Karpas-422 (cell line): Measurements from ENCODE around the gene SNCA. TPM values are rescaled to one million over a fixed set of nuclear protein-coding genes. Genes with fewer than 3 reads are reported as not detected.

Experiments
- DNase-seq: peaks from one replicate; pipeline ENCODE4 v3.0.0-alpha.2; 2015
- H2AFZ ChIP-seq: fragments of 200-600 bp; sonication (generic); 2 replicates; pipeline ENCODE4 v1.6.1; 2014; ENCODE audit warnings: antibody characterized with exemption, low read length, mixed read lengths
- H3K27ac ChIP-seq: fragments of 200-600 bp; sonication (generic); 2 replicates; pipeline ENCODE4 v1.5.1; 2014; ENCODE audit warnings: mild to moderate bottlenecking, low read length, moderate library complexity
- H3K27me3 ChIP-seq: fragments of 200-600 bp; sonication (generic); 2 replicates; pipeline ENCODE4 v1.6.1; 2014; ENCODE audit warnings: low read length, mixed read lengths
- H3K36me3 ChIP-seq: fragments of 200-600 bp; sonication (generic); 2 replicates; pipeline ENCODE4 v1.6.1; 2014; ENCODE audit warnings: low read length, mixed read lengths; ENCODE audit not compliant: insufficient read depth
- H3K4me1 ChIP-seq: fragments of 200-600 bp; sonication (generic); 2 replicates; pipeline ENCODE4 v1.6.1; 2014; ENCODE audit warnings: mild to moderate bottlenecking, low read length, mixed read lengths
- H3K4me2 ChIP-seq: fragments of 200-600 bp; sonication (generic); 2 replicates; pipeline ENCODE4 v1.6.1; 2014; ENCODE audit warnings: low read length, low read depth, mild to moderate bottlenecking; ENCODE audit not compliant: poor library complexity, severe bottlenecking
- H3K4me3 ChIP-seq: fragments of 200-600 bp; sonication (generic); 2 replicates; pipeline ENCODE4 v1.5.1; 2014; ENCODE audit warnings: mild to moderate bottlenecking, antibody characterized with exemption, low read length, mixed read lengths
- H3K79me2 ChIP-seq: fragments of 200-600 bp; sonication (generic); 2 replicates; pipeline ENCODE4 v1.6.1; 2014; ENCODE audit warnings: mild to moderate bottlenecking, low read length, mixed read lengths
- H3K9ac ChIP-seq: fragments of 200-600 bp; sonication (generic); 2 replicates; pipeline ENCODE4 v1.6.0; 2014; ENCODE audit warnings: low read length
- H3K9me2 ChIP-seq: fragments of 200-600 bp; sonication (generic), shearing (Covaris generic); replicated peaks from 2 replicates; pipeline ENCODE4 v1.6.0; 2014; ENCODE audit warnings: mild to moderate bottlenecking, low read length, moderate library complexity; ENCODE audit not compliant: insufficient read depth
- H3K9me3 ChIP-seq: fragments of 300-700, 200-600 bp; sonication (generic); 2 replicates; pipeline ENCODE4 v1.6.1; 2014; ENCODE audit warnings: low read length, mixed read lengths
- H4K20me1 ChIP-seq: fragments of 200-600 bp; sonication (generic); 2 replicates; pipeline ENCODE4 v1.6.1; 2014; ENCODE audit warnings: mild to moderate bottlenecking, antibody characterized with exemption, low read length, low read depth; ENCODE audit not compliant: insufficient read depth
- total RNA-seq: library from RNA; depleted of rRNA; stranded (reverse); fragments of >200 nt; shearing (Covaris generic); gene quantifications from 2 replicates; pipeline ENCODE4 v1.2.3, GENCODE V29; 2014; ENCODE audit warnings: low replicate concordance

SNCA gene
- total RNA-seq, 1 experiment from 2014 or later = not detected

GRCh38 chr4:89757154-89757719, 79.7 kb downstream of the SNCA start:
- Histone ChIP-seq H3K9ac (no peak overlapping the region), H3K27ac (no peak overlapping the region), H3K9me3 (no peaks in the 10 kb centered on the region), H4K20me1 (no peaks in the 10 kb centered on the region), H2AFZ (no peak overlapping the region), H3K9me2 (no peaks in the 10 kb centered on the region), H3K4me1 (no peaks in the 10 kb centered on the region), H3K4me2 (no peak overlapping the region), H3K36me3 (no peaks in the 10 kb centered on the region), H3K4me3 (no peak overlapping the region), H3K27me3 (0 out of 2 replicates have a peak, but pooled peaks cover 2% of the 10 kb centered on the region), H3K79me2 (no peaks in the 10 kb centered on the region)
- no peak for DNase-seq

GRCh38 chr4:89755220-89755619, 81.7 kb downstream of the SNCA start:
- H3K4me2 ChIP-seq = no peak overlapping the region
- H3K27me3 ChIP-seq = 0 out of 2 replicates have a peak, but pooled peaks cover 2% of the 10 kb centered on the region
- H2AFZ ChIP-seq = no peak overlapping the region
- H4K20me1 ChIP-seq = no peaks in the 10 kb centered on the region
- no peaks in the 10 kb centered on the region for H3K9me2 ChIP-seq
- no peak overlapping the region for H3K9ac ChIP-seq
- H3K4me3 ChIP-seq = no peak overlapping the region
- H3K79me2 ChIP-seq = no peaks in the 10 kb centered on the region
- H3K4me1 ChIP-seq = no peaks in the 10 kb centered on the region
- no peak for DNase-seq
- no peaks in the 10 kb centered on the region for H3K36me3 ChIP-seq
- no peak overlapping the region for H3K27ac ChIP-seq
- no peaks in the 10 kb centered on the region for H3K9me3 ChIP-seq

- no peaks in the 10 kb centered on the region for H3K79me2 ChIP-seq
- H4K20me1 ChIP-seq = no peaks in the 10 kb centered on the region
- H3K9me3 ChIP-seq = no peaks in the 10 kb centered on the region
- H3K9me2 ChIP-seq = no peaks in the 10 kb centered on the region
- no peak for DNase-seq
- H2AFZ ChIP-seq = no peak overlapping the region
- no peak overlapping the region for H3K4me2 ChIP-seq
- no peak overlapping the region for H3K4me3 ChIP-seq
- H3K27me3 ChIP-seq = 0 out of 2 replicates have a peak, but pooled peaks cover 2% of the 10 kb centered on the region
- H3K9ac ChIP-seq = no peak overlapping the region
- H3K4me1 ChIP-seq = no peaks in the 10 kb centered on the region
- no peaks in the 10 kb centered on the region for H3K36me3 ChIP-seq
- H3K27ac ChIP-seq = no peak overlapping the region
These were observed 82.4 kb downstream of the SNCA start for GRCh38 chr4:89754531-89754930.

GRCh38 chr4:89753601-89754066, 83.3 kb downstream of the SNCA start:
- no peaks in the 10 kb centered on the region for H4K20me1 ChIP-seq
- no peak overlapping the region for H3K27ac ChIP-seq
- no peak overlapping the region for H2AFZ ChIP-seq
- H3K36me3 ChIP-seq = no peaks in the 10 kb centered on the region
- no peak overlapping the region for H3K9ac ChIP-seq
- no peaks in the 10 kb centered on the region for H3K9me2 ChIP-seq
- no peak overlapping the region for H3K4me2 ChIP-seq
- H3K79me2 ChIP-seq = no peaks in the 10 kb centered on the region
- H3K4me1 ChIP-seq = no peaks in the 10 kb centered on the region
- 0 out of 2 replicates have a peak, but pooled peaks cover 2% of the 10 kb centered on the region for H3K27me3 ChIP-seq
- DNase-seq = no peak
- no peak overlapping the region for H3K4me3 ChIP-seq
- H3K9me3 ChIP-seq = no peaks in the 10 kb centered on the region

GRCh38 chr4:89752932-89753598, 83.9 kb downstream of the SNCA start:
- no peak overlapping the region for H3K27ac ChIP-seq
- no peaks in the 10 kb centered on the region for H3K36me3 ChIP-seq
- no peaks in the 10 kb centered on the region for H3K9me2 ChIP-seq
- no peak overlapping the region for H3K4me3 ChIP-seq
- no peak for DNase-seq
- H3K79me2 ChIP-seq = no peaks in the 10 kb centered on the region
- 0 out of 2 replicates have a peak, but pooled peaks cover 2% of the 10 kb centered on the region for H3K27me3 ChIP-seq
- no peaks in the 10 kb centered on the region for H4K20me1 ChIP-seq
- H3K9me3 ChIP-seq = no peaks in the 10 kb centered on the region
- H3K9ac ChIP-seq = no peak overlapping the region
- no peak overlapping the region for H2AFZ ChIP-seq
- no peaks in the 10 kb centered on the region for H3K4me1 ChIP-seq
- H3K4me2 ChIP-seq = no peak overlapping the region

- H3K4me2 ChIP-seq = no peak overlapping the region
- no peaks in the 10 kb centered on the region for H3K79me2 ChIP-seq
- H2AFZ ChIP-seq = no peak overlapping the region
- no peak overlapping the region for H3K9ac ChIP-seq
- H4K20me1 ChIP-seq = no peaks in the 10 kb centered on the region
- H3K4me3 ChIP-seq = no peak overlapping the region
- H3K36me3 ChIP-seq = no peaks in the 10 kb centered on the region
- no peaks in the 10 kb centered on the region for H3K9me2 ChIP-seq
- H3K4me1 ChIP-seq = no peaks in the 10 kb centered on the region
- no peak for DNase-seq
- H3K27ac ChIP-seq = no peak overlapping the region
- 0 out of 2 replicates have a peak, but pooled peaks cover 2% of the 10 kb centered on the region for H3K27me3 ChIP-seq
- H3K9me3 ChIP-seq = no peaks in the 10 kb centered on the region
These were observed 85.5 kb downstream of the SNCA start for GRCh38 chr4:89751416-89751815.

- no peaks in the 10 kb centered on the region for H3K9me2 ChIP-seq
- H3K9ac ChIP-seq = no peak overlapping the region
- no peaks in the 10 kb centered on the region for H3K4me1 ChIP-seq
- H3K79me2 ChIP-seq = no peaks in the 10 kb centered on the region
- no peak overlapping the region for H3K27ac ChIP-seq
- no peak overlapping the region for H2AFZ ChIP-seq
- H3K9me3 ChIP-seq = no peaks in the 10 kb centered on the region
- H4K20me1 ChIP-seq = no peaks in the 10 kb centered on the region
- H3K4me2 ChIP-seq = no peak overlapping the region
- no peaks in the 10 kb centered on the region for H3K36me3 ChIP-seq
- no peaks in the 10 kb centered on the region for H3K27me3 ChIP-seq
- no peak for DNase-seq
- H3K4me3 ChIP-seq = no peak overlapping the region
These were observed 90.6 kb downstream of the SNCA start for GRCh38 chr4:89746377-89746776.

- H3K27ac ChIP-seq = no peak overlapping the region
- H3K27me3 ChIP-seq = no peaks in the 10 kb centered on the region
- no peaks in the 10 kb centered on the region for H3K79me2 ChIP-seq
- H3K4me2 ChIP-seq = no peak overlapping the region
- H4K20me1 ChIP-seq = no peaks in the 10 kb centered on the region
- DNase-seq = no peak
- H3K4me1 ChIP-seq = no peaks in the 10 kb centered on the region
- H2AFZ ChIP-seq = no peak overlapping the region
- H3K9me3 ChIP-seq = no peaks in the 10 kb centered on the region
- no peaks in the 10 kb centered on the region for H3K9me2 ChIP-seq
- H3K36me3 ChIP-seq = no peaks in the 10 kb centered on the region
- H3K4me3 ChIP-seq = no peak overlapping the region
- H3K9ac ChIP-seq = no peak overlapping the region
These were observed 91.3 kb downstream of the SNCA start for GRCh38 chr4:89745708-89746107.
